ENCODE measurements around the gene LRP11. TPM values are rescaled to one million over a fixed set of nuclear protein-coding genes. Genes with fewer than 3 reads are reported as not detected.

LRP11 gene
- total and polyA plus RNA-seq, 9 of the 15 experiments (the other 6 are each of a cell fraction or from before 2014, with no cell fraction given) = 0.51 to 3.5 (median 2.4) TPM

GRCh38 chr6:149863698-149864577 is at the start of gene LRP11 (continued):
- TF ChIP-seq ZBTB11 (CRISPR knock-in tag; IDR thresholded peaks at IDR 0.05) (peak in 1 of 3 experiments; percentile 36; a peak in 1 of 6 replicates), ZNF24 (IDR thresholded peaks at IDR 0.05) (no peak), ATF1 (CRISPR knock-in tag; IDR thresholded peaks at IDR 0.05) (no peak), ATF1 (tag; IDR thresholded peaks at IDR 0.05) (peak; percentile 33; the same call in 1 of the 2 replicates), ZNF12 (CRISPR knock-in tag; IDR thresholded peaks at IDR 0.05) (no peak), GTF2A2 (tag; IDR thresholded peaks at IDR 0.05) (no peak), SAP30 (IDR thresholded peaks at IDR 0.05; ENCODE audit: borderline replicate concordance, insufficient read depth, low read depth, low read length, poor library complexity, severe bottlenecking) (peak; percentile 97), CC2D1A (IDR thresholded peaks at IDR 0.05) (no peak), SAFB (IDR thresholded peaks at IDR 0.05; ENCODE audit: borderline replicate concordance, low read depth, low read length) (0 out of 2 replicates have a peak, but pooled peaks have one; percentile 9), E2F3 (CRISPR knock-in tag; IDR thresholded peaks at IDR 0.05) (peak; percentile 65; the same call in 1 of the 2 replicates), AFF4 (CRISPR knock-in tag; IDR thresholded peaks at IDR 0.05) (peak; percentile 49; the same call in 1 of the 2 replicates), E2F6 (IDR thresholded peaks at IDR 0.05; ENCODE audit: borderline replicate concordance in 1 of 2, extremely low read depth in 1 of 2, insufficient read depth in 1 of 2, insufficient read length in 1 of 2, low read depth in 1 of 2, low read length in 1 of 2, poor library complexity in 1 of 2, severe bottlenecking in 1 of 2) (peak; percentile 74 to 82), FOXP4 (CRISPR knock-in tag; IDR thresholded peaks at IDR 0.05; ENCODE audit: borderline replicate concordance) (no peak), BHLHE40 (IDR thresholded peaks at IDR 0.05; ENCODE audit: low read length) (0 out of 2 replicates have a peak, but pooled peaks have one; percentile 6), RNF2 (IDR thresholded peaks at IDR 0.05) (no peak)
